Raji (cell line): ENCODE data around the gene TPRA1.

Experiments
- POLR2A ChIP-seq: IDR thresholded peaks from 2 replicates; pipeline ENCODE4 v1.6.1; 2011; ENCODE audit warnings: low read depth, low read length, control low read depth; ENCODE audit not compliant: insufficient read depth

The TPRA1 gene

DNA sequence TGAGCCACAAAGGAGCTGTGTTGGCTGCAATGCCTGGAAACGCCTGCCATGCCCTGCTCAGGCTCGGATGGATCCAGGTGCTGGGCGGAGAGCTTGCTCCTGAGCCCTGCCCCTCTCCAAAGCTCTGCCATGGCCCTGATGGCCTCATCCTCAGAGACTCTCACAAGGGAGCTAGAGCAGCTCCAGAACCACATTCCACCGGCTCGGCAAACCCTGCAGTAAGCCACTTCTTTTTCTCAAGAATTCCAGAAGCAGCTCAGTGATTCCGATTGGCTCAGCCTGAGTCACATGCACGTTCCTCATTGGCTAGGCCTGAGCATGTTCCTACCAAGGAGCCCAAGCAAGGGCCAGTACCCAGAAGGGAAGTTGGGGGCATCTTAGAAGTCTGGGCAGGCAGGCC is 24.8 kb downstream of the TPRA1 start:
- TF ChIP-seq POLR2A = no peak

DNA sequence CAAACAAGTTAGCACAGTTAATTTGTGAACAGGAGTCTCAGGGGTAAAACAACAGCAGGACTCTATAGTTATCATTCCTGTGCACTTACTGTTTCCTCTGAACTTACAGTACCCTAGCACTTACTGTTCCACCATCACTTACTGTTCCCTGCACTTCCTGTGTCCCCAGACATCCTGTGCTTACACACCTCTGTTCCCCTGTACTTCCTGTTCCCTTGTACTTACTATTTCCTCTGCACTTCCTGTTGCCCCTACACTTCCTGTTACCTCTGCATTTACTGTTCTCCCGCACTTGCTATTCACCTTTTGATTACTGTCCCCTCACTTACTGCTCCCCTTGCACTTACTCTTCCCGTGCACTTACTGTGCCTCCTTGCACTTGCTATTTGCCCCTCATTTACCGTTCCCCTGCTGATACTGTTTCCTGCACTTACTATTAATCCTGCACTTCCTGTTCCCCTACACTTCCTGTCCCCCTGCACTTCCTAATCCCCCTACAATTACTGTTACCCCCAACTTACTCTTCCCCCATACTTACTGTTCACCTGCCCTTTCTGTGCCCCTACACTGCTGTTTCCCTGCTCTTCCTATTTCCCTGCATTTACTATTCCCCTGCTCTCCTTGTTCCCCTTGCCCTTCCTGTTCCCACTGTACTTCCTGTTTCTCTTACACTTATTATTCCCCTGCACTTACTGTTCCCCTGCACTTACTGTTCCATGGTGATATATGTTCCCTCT is 30.3 kb downstream of the TPRA1 start:
- TF ChIP-seq POLR2A = no peak

DNA sequence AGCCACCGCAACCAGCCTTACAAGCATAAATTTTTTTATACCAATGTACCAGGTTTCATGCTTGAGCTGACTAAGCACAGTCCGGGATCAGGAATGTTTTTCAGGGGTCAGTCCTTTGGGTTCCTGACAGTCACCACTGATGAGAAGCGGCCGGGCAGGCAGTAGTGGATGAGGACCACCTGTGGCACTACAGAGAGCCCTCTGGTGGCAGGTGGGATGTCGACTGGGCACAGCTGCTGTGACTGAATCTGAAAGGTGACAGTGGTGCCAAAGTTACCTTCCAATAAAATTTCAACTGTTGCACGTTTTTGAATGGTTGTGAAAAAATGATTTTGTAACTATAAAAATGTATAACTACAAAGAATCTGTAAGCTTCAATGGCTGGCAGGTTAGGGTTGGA is 34.0 kb downstream of the TPRA1 start:
- no peak for TF ChIP-seq POLR2A

DNA sequence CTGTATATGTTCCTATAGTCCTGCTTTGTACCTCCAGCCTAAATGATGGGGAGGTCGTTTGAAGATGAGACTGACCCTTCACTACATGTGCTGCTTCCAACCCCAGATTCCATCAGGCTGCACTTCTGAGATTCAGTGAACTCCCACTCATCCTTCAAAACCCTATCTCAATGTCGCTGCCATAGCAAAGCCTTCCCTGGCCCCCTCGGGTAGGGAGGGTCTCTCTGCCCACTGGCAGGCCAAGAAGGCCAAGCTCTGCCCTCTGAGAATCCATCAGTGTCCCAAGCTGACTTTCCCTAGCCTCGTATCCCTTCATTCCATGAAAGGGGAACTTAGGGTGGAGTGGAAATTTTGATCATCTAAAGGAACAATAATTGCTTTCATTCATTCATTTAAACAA is 35.4 kb downstream of the TPRA1 start:
- no peak for TF ChIP-seq POLR2A

DNA sequence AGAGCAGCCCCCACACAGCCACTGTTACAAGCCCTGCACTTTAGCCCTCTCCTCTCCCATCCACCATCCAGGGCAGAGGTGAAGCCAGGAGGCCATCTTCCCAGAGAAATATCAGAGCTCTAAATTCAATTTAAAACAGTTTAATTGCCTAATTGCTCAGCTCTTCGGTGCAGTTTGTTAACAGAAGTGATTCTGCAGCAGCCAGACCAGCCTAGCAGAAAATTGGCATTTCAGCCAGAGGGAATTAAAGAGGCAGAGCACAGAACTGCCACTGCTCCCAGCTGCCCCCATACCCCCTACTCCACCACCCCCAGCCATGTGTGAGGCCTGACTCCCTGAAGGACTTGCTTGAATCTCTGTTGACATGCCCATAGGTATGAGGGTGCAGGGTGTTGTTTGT is 38.5 kb downstream of the TPRA1 start:
- no peak for TF ChIP-seq POLR2A

DNA sequence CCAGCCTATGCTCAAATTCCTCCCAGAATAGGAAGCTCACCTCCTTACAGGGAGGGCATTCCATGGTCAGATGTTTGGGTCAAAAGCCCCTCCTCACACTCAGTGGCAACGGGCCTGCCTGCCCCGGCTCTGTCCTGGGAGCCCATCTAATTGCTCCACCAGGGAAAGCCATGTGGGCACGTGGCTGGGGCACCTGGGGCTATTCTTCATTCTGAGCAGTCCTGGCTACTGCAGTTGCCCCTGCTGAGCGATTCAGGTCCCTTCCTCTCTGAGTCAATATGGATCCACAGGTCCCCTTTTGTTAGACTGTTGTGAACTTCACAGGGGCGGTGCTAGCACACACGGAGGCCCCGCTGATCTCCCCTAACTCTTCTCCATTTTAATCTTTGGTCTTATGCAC is 39.4 kb downstream of the TPRA1 start:
- no peak for TF ChIP-seq POLR2A

DNA sequence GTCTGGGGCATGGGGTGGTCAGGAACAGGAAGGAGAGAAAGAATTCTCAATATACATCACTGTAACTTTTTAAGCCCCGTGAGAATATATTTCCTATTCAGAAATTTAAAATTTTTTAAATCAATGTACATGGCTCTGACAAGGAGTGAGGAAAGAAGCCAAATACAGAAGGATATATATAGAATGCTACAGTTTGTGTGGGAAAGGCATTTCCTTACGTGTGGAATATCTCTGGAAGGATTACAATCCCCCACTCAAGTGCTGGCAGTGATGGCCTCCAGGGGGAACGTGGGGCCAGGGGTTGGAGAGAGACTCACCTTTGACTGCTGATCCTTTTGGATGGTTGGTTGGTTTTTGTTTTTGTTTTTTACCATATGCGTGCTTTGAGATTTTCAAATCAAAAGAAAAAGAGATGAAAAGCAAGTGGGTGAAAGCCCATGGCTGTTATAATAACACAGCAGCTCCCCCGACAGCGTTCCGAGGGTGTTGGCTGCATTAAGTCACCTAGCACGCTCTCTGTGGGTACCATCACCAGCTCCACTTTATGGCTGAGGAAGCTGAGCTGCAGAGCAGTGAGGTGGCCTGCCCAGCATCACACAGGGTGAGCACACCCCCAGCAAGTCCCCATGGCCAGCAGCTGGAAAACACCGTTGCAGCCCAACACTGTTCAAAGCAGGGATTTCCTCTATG is 39.9 kb downstream of the TPRA1 start:
- no peak for TF ChIP-seq POLR2A

DNA sequence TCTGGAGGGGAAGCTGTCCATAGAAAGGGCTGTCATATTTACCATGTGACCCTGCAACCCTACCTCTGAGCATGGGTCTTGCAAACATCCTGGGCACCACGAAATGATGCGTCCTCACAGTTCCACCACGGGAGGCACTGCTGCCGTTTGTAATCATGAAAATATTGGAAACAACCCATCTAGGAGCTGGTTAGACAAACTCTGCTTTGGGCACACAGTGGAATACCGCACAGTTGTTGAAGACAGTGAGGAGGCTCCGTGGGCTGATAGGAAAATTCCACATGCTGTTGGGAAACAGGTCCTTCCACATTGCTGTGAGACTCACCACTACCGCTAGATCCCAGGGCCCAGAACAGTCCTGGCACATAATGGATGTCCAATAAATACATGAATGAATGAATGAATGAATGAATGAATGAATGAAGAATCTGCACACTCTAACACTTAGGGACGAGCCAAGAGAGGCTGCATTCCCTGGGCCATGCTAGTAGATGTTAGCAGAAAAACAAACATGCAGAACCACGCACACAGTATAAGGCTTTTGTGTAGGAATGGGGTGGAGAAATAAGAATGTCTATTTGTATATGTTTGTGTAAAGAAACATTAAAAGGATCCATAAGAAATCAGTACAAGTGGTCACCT is 40.6 kb downstream of the TPRA1 start:
- TF ChIP-seq POLR2A = no peak

DNA sequence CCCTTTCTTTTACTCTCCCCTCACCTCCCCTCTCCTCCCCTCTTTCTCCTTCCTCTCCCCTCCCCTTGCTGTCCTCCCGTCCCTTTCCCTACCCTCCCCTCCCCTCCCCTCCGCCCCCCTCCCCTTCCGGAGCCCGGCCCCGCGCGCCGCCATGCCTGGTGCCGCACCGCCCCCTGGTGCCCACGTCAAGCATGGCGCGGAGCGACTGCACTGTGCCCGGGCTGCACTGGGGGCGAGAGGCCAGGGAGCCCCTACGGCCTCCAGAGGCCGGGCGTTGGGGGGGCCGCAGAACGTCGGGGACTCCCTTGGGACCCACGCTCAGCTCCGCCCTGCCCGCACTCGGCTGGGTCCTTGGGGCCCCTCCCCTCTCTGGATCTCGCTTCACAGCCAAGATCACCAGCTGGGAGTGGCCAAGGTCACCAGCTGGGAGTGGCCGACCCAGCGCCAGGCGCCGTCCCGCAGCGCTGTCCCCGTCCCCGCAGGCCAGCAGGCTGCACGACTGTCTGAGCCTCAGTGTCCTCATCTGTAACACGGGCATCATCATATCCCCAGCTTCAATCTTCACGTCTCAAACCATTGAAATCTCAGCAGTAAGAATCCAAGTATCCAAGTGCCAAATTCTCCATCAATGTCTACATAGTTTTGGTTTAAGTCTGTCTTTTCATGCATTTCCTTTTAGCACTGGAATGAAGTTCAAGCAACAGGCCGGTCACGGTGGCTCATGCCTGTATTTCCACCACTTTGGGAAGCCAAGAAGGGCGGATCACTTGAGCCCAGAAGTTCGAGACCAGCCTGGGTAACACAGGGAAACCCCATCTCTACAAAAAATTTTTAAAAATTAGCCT is 42.5 kb downstream of the TPRA1 start:
- TF ChIP-seq POLR2A = no peak

DNA sequence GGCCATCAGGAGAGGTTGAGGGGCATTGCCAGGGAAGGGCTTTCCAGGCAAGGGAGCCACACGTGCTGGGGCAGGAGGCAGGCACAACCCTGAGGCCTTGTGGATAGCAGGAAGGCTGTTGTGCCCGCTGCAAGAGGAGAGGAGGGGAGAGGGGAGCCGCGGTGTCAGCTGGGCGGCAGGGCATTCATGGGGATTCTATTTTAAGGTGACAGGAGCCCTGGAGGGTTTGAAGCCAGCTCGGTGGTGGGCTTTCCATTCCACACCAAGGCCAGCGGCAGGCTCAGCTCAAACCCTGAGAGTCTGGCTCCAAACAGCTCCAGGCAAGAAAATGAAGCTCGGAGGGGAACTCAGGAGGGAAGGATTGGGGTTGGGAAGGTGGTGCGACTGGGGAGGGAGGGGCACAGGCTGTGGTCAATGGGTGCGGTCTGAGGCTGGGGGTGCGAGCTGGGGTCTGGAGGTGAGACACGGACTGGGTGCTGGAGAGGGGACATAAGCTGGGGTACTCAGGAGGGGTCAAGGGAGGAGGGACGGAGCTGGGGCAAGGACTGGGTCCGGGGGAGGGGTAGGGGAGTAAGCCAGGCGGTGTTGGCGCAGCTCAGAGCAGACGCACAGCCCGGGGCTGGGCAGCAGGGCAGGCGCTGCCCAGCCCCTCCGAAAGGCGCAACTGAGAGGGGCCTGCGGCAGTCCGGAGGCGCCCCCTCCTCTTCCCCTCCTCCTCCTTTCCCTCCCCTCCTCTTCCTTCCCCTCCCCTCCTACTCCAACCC is 43.4 kb downstream of the TPRA1 start:
- no peak for TF ChIP-seq POLR2A

DNA sequence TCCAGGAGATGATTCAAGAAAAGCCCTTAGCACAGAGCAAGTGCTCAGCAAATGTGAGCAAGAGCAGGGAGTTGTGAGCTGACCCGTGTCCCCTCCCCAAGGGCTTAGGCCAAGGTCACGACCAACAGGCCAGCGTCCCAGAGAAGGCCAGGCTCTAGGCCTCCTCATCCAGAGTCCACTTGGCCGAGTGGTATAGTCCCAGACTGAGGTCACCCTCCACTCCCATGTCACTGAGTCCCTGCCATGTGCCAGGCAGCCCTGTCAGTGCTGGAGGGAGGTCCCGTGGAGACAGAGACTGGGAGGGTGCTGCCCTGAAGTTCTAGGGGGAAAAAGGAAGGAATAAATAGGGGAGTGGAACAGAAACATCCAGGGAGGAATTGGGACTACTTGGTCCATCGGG is 44.0 kb downstream of the TPRA1 start:
- no peak for TF ChIP-seq POLR2A

DNA sequence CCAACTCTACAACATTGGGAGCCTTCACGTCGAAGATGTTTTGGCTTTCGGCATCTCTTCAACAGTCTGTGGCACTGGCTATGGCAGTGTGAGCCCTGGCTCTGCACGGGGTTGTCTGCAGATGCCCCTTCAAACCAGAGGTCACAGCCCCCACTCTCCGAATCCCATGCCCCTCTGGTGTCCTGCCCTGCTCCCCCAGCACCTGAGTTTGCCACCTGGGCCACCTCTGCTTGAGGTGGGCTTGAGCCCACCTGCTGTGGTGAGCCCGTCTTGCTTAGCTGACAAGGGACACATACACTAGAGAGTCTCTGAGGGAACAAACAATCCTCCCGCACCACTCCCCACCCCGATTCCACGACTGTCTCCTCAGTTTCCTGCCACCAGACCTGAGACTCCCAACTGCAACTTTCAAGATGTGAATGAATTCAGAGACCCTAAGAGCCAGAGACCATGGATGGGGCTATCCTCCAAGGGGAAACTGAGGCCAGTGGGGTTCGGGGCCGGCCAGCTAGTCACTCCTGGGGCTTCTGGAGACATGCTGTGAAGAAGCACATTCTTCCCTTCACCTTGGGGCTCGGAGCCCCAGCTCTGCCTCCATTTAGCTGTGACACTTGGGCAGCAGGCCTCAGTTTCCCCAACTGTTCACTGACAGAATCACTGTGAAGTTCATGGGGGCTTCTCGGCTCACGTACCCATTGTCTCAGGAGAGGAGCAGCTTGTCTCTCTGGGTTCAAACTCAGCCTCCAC is 44.6 kb downstream of the TPRA1 start:
- no peak for TF ChIP-seq POLR2A

DNA sequence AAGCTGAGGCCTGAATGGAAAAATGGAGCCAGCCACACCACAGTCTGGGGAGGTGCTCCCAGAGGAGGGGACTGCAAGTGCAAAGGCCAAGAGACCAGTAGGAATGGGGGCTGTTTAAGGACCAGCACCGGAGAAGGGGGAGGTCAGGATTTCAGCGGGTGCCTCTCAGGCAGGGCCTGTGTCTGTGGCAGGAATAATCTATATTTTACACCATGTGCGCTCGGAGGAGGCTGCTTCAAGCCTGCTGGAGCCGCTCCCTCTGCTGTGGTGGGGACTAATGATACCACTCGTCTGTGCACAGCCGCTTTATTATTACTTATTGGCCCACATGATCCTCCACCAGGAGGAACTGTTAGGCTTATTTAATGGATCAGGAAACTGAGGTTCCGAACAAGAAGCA is 45.3 kb downstream of the TPRA1 start:
- TF ChIP-seq POLR2A = no peak

DNA sequence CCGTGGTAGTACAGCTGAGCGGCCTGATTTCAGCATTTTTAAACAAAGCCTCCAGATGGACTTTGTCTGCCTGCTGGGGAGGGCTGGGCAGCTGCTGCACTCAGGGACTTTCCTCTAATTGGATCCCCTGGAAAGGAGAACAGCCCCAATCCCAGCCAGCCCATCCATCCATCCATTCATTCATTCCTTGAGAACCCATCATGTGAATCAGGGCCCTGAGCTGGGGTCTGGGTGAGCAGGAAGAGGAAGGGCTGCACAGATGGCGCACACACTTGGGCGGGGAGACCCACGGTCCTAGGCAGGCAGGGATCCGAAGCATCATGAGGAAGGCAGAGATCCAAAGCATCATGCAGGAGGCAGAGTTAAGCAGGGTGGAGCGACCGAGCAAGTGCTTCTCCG is 45.7 kb downstream of the TPRA1 start:
- no peak for TF ChIP-seq POLR2A
